Peyer's patch (tissue), 4 donors: Measurements from ENCODE around the gene WDR5. TPM values are rescaled to one million over a fixed set of nuclear protein-coding genes. Genes with fewer than 3 reads are reported as not detected.

Source experiments
- DNase-seq, 3 donors: peaks; one replicate each; pipeline ENCODE4 v3.0.0-alpha.2; 2017 to 2019
- H3K27ac ChIP-seq, 4 donors: fragments of 200-600 bp; sonication (generic); one replicate each; pipeline ENCODE4 v1.5.1; 2016 to 2019
- H3K27me3 ChIP-seq, 2 donors: fragments of 200-600 bp; sonication (generic); one replicate each; pipeline ENCODE4 v1.5.1; 2019
- H3K36me3 ChIP-seq, 3 donors: fragments of 200-600 bp; sonication (generic); one replicate each; pipeline ENCODE4 v1.5.1; 2016 to 2019
- H3K4me1 ChIP-seq, 4 donors: fragments of 200-600 bp; sonication (generic); one replicate each; pipeline ENCODE4 v1.5.1; 2016 to 2019
- H3K4me3 ChIP-seq, 4 donors: fragments of 200-600 bp; sonication (generic); 1 replicate in 3 of 4; 2 replicates in 1 of 4; pipeline ENCODE4 v1.5.1; 2016 to 2019; ENCODE audit warnings: mild to moderate bottlenecking in 1 of 4
- H3K9me3 ChIP-seq, 4 donors: fragments of 200-600 bp; sonication (generic); one replicate each; pipeline ENCODE4 v1.5.1; 2016 to 2019; ENCODE audit warnings: mild to moderate bottlenecking in 1 of 4
- POLR2A ChIP-seq, 2 donors: fragments of 450-650 bp; IDR thresholded peaks; one replicate each; pipeline ENCODE4 v1.5.1; 2017; ENCODE audit warnings: antibody characterized with exemption in 2 of 2, mild to moderate bottlenecking in 2 of 2, moderate library complexity in 2 of 2
- total RNA-seq, 4 donors: library from RNA; depleted of rRNA; stranded (reverse); fragments of >200 nt; gene quantifications; one replicate each; pipeline ENCODE4 v1.1.0, GENCODE V29; 2016
- TF ChIP-seq, protein P1 (sequence below), 6 experiments: fragments of 450-650 bp in 4 of 6; fragments of 200-600 bp in 2 of 6; sonication (generic) in 1 of 6; IDR thresholded peaks; one replicate each; pipeline ENCODE4 v1.5.1; 2017 to 2019; ENCODE audit warnings: antibody characterized with exemption in 6 of 6, mild to moderate bottlenecking in 3 of 6, moderate library complexity in 1 of 6

WDR5 gene
- total RNA-seq, 4 donors from 2014 or later, result 21.4 to 34.7 (median 24.2) TPM

DNA sequence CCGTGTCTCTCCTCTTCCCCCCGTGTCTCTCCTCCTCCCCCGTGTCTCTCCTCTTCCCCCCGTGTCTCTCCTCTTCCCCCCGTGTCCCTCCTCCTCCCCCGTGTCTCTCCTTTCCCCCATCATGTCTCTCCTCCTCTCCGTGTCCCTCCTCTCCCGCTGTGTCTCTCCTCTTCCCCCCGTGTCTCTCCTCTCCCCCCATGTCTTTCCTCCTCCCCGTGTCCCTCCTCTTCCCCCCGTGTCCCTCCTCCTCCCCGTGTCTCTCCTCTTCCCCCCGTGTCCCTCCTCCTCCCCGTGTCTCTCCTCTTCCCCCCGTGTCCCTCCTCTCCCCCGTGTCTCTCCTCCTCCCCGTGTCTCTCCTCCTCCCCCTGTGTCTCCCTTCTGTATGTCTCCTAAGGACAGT, 41.3 kb downstream of the WDR5 start:
- DNase-seq, result no peak
- Histone ChIP-seq H3K9me3 (no peaks in the 10 kb centered on the region), H3K27me3 (peaks cover 0 to 11% of the 10 kb centered on the region in 2 donors), H3K4me1 (peaks cover 0 to 22% (median 4%) of the 10 kb centered on the region in 4 donors), H3K27ac (no peak overlapping the region), H3K36me3 (no peaks in the 10 kb centered on the region), H3K4me3 (no peak overlapping the region)
- TF ChIP-seq POLR2A (IDR thresholded peaks at IDR 0.05), result no peak
- TF ChIP-seq, protein P1, sequence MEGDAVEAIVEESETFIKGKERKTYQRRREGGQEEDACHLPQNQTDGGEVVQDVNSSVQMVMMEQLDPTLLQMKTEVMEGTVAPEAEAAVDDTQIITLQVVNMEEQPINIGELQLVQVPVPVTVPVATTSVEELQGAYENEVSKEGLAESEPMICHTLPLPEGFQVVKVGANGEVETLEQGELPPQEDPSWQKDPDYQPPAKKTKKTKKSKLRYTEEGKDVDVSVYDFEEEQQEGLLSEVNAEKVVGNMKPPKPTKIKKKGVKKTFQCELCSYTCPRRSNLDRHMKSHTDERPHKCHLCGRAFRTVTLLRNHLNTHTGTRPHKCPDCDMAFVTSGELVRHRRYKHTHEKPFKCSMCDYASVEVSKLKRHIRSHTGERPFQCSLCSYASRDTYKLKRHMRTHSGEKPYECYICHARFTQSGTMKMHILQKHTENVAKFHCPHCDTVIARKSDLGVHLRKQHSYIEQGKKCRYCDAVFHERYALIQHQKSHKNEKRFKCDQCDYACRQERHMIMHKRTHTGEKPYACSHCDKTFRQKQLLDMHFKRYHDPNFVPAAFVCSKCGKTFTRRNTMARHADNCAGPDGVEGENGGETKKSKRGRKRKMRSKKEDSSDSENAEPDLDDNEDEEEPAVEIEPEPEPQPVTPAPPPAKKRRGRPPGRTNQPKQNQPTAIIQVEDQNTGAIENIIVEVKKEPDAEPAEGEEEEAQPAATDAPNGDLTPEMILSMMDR (IDR thresholded peaks at IDR 0.05), result no peak

DNA sequence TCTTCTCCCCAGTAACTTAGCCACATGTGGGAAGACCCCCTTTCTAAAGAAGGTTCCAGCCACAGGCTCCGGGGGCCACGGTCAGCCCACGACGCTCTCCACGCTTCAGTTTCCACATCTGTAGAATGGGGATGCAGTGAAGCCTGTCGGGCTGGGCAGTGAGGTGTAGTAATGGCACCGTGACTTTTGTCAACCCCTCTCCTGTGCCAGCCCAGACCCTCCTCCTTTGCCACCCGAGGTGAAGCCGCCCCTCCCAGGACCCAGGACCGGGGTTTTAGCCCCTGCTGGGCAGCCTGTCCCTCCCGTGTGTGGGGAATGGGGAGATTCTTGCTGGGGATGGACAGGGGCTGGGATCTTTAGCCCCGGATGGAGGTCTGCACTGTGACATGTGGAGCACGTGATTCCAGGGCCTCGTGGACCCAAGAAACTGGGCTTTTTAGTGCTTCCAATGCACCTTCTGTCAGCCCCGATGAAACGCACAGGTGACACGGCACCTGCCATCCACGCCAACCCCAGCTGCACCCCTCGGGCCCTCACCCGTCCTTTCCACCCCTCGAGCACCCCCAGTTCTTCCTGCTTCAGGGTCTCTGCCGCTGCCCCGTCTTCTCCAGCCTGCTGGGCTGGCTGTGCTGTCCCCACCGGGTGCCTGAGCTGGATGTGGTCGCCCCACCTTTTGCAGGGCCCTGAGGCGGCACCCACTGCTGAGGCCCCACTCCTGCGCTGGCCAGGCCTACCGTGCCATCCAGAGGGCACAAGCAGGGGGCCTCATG, 41.9 kb downstream of the WDR5 start:
- no peaks in the 10 kb centered on the region for H3K9me3 ChIP-seq
- peaks cover 0 to 11% of the 10 kb centered on the region in 2 donors for H3K27me3 ChIP-seq
- DNase-seq, result peak in 1 of 3 donors; percentile 31
- TF ChIP-seq, protein P1 (IDR thresholded peaks at IDR 0.05), result no peak
- no peak for TF ChIP-seq POLR2A (IDR thresholded peaks at IDR 0.05)
- no peak overlapping the region for H3K4me3 ChIP-seq
- H3K36me3 ChIP-seq, result no peaks in the 10 kb centered on the region
- no peak overlapping the region for H3K27ac ChIP-seq
- H3K4me1 ChIP-seq, result peaks cover 0 to 22% (median 4%) of the 10 kb centered on the region in 4 donors

DNA sequence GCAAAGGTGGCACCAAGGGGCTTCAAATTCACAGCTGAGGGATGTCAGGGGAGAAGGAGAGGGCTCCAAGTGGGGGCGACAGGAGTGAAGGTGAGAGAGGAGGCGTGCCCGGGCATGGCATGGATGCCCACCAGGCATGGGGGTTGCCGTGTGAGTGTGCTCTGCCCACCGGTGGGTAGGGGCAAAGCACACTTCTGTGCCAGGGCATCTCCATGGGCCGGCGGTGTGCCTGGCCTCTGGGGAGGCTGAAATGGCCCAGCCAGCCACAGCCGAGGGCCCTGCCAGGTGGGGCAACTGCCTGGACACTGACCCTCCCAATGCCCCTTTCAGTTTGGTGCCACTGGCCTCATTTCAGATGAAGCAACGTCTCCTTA, 42.5 kb downstream of the WDR5 start:
- peaks cover 0 to 22% (median 4%) of the 10 kb centered on the region in 4 donors for H3K4me1 ChIP-seq
- H3K27me3 ChIP-seq, result peaks cover 0 to 11% of the 10 kb centered on the region in 2 donors
- no peaks in the 10 kb centered on the region for H3K9me3 ChIP-seq
- DNase-seq, result no peak
- TF ChIP-seq POLR2A (IDR thresholded peaks at IDR 0.05), result no peak
- TF ChIP-seq, protein P1 (IDR thresholded peaks at IDR 0.05), result no peak
- no peak overlapping the region for H3K4me3 ChIP-seq
- H3K27ac ChIP-seq, result no peak overlapping the region
- H3K36me3 ChIP-seq, result no peaks in the 10 kb centered on the region

DNA sequence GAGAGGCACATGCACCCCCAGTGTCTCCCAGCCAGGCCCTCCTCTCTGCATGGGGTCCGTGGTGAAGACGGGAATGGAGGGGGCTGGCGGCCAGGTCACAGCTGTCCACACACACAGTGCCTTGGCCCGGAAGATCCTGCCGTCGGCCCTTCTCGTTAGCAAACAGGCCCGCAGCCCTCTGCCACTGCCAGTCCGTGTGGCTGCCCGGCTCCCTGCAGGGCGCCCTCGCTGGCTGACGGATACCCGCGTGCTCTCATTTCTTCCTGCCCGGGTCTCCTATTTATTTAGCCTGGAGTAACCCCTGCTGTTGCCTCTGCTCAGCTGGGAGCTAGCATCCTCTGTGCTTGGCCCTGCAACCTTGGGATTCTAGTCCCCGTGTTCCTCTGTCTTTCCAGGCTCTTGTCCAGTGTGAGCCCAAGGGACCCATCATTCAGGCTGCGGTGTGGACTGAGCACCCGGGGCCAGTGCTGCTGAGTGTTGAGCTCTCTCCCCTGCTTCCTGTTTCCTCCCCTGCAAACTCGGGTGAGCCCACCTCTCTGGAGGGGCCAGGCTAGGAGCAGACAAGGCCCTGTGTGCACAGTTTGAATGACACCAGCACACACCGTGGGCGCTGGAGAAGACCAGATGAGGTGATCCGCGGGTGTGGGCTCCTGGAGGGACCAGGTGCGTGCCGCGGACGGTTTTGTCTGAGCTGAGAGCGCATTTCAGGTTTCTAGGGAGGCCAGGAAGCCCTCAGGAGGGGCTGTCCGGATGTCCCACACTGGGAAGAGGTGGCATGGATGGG, 43.1 kb downstream of the WDR5 start:
- TF ChIP-seq, protein P1 (IDR thresholded peaks at IDR 0.05), result no peak
- TF ChIP-seq POLR2A (IDR thresholded peaks at IDR 0.05), result no peak
- no peak overlapping the region for H3K27ac ChIP-seq

DNA sequence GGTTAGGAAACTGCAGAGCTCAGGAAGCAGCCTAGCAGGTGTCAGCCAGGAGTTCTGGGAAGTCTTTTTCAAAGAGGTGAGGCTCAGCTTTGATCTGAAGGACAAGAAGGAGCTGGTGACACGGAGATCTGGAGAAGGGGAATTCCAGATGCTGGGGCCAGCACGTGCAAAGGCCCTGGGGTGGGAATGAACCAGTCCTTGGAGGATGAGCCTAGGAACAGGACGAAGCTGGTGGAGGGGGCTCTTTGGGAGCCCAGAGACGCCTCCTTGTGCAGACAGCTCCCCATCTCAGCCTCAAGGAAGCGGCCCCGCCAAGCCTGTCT, 43.7 kb downstream of the WDR5 start:
- TF ChIP-seq, protein P1 (IDR thresholded peaks at IDR 0.05), result no peak
- TF ChIP-seq POLR2A (IDR thresholded peaks at IDR 0.05), result no peak
- no peak for DNase-seq
- no peak overlapping the region for H3K4me3 ChIP-seq

More for the DNA sequence above, 43.1 kb downstream of the WDR5 start:
- peak in 2 of 3 donors; percentile 46 to 48 for DNase-seq
- Histone ChIP-seq H3K9me3 (no peaks in the 10 kb centered on the region), H3K4me3 (no peak overlapping the region), H3K4me1 (peaks cover 0 to 22% (median 4%) of the 10 kb centered on the region in 4 donors), H3K27me3 (peaks cover 0 to 11% of the 10 kb centered on the region in 2 donors), H3K36me3 (no peaks in the 10 kb centered on the region)

More for the DNA sequence above, 43.7 kb downstream of the WDR5 start:
- Histone ChIP-seq H3K9me3 (no peaks in the 10 kb centered on the region), H3K4me1 (peaks cover 0 to 20% (median 2%) of the 10 kb centered on the region in 4 donors), H3K36me3 (no peaks in the 10 kb centered on the region), H3K27ac (no peak overlapping the region), H3K27me3 (peaks cover 0 to 11% of the 10 kb centered on the region in 2 donors)
